Measurements from ENCODE around the gene GALT. TPM values are rescaled to one million over a fixed set of nuclear protein-coding genes. Genes with fewer than 3 reads are reported as not detected.
A peak's percentile ranks its signal among the peaks of the same experiment; 100 is the strongest.

Gene GALT
- total RNA-seq, 6 experiments from 2014 or later = 20.5 to 27.4 (median 22.0) TPM

DNA sequence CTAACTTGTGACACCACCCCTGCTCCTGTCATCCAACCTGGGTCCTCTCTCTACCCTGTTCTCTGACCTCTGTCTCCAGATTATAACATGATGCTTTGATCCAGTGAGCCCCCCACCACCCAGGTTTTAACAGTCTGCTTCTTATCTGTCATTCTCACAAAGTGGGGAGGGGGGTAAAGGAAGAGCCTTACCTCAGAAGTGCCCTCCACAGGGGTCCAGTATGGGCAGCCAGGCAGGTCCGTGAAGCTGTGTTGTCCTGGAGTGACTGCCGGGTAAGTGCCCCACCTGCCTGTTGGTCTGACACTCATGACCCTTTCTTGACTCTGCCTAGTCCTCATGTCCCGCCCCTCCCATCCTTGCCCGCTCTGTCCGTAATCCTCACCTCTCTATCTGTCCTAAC, 8.9 kb downstream of the GALT start:
- no peaks in the 10 kb centered on the region for H3K9me3 Mint-ChIP-seq
- H3K36me3 Mint-ChIP-seq (ENCODE audit: low read depth) = peaks cover 5% of the 10 kb centered on the region; the same call in 1 of the 2 replicates
- TF ChIP-seq, protein P1, sequence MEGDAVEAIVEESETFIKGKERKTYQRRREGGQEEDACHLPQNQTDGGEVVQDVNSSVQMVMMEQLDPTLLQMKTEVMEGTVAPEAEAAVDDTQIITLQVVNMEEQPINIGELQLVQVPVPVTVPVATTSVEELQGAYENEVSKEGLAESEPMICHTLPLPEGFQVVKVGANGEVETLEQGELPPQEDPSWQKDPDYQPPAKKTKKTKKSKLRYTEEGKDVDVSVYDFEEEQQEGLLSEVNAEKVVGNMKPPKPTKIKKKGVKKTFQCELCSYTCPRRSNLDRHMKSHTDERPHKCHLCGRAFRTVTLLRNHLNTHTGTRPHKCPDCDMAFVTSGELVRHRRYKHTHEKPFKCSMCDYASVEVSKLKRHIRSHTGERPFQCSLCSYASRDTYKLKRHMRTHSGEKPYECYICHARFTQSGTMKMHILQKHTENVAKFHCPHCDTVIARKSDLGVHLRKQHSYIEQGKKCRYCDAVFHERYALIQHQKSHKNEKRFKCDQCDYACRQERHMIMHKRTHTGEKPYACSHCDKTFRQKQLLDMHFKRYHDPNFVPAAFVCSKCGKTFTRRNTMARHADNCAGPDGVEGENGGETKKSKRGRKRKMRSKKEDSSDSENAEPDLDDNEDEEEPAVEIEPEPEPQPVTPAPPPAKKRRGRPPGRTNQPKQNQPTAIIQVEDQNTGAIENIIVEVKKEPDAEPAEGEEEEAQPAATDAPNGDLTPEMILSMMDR (IDR thresholded peaks at IDR 0.05) = no peak
- no peaks in the 10 kb centered on the region for H3K27me3 Mint-ChIP-seq (ENCODE audit: insufficient read depth)
- DNase-seq = no peak
- H3K27ac Mint-ChIP-seq = peak overlapping the region; percentile 10; the same call in 1 of the 2 replicates
- no peak overlapping the region for H3K4me3 Mint-ChIP-seq
- peaks cover 41% of the 10 kb centered on the region for H3K4me1 Mint-ChIP-seq (ENCODE audit: low read depth)

DNA sequence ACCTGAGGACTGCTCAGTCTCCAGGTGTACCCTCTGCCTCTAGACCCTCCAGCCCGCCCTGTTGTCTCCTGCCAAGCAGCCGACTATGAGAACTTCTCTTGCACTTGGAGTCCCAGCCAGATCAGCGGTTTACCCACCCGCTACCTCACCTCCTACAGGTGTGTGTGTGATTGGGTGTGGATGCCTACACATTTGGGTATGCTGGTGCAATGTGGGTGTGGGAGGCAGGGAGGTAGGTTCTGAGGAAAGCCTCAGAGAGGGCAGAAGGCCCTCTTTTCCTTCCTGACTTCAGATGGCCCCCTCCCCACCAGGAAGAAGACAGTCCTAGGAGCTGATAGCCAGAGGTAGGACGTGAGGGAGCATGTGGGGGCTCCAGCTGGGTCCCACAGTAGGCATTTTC, 10.5 kb downstream of the GALT start:
- DNase-seq = no peak
- Mint-ChIP-seq H3K27me3 (ENCODE audit: insufficient read depth) (peaks cover 1% of the 10 kb centered on the region; the same call in 1 of the 2 replicates), H3K36me3 (ENCODE audit: low read depth) (peaks cover 5% of the 10 kb centered on the region; the same call in 1 of the 2 replicates), H3K9me3 (no peaks in the 10 kb centered on the region), H3K4me1 (ENCODE audit: low read depth) (peaks cover 26% of the 10 kb centered on the region), H3K4me3 (no peak overlapping the region), H3K27ac (no peak overlapping the region)
- TF ChIP-seq, protein P1 (IDR thresholded peaks at IDR 0.05) = no peak

DNA sequence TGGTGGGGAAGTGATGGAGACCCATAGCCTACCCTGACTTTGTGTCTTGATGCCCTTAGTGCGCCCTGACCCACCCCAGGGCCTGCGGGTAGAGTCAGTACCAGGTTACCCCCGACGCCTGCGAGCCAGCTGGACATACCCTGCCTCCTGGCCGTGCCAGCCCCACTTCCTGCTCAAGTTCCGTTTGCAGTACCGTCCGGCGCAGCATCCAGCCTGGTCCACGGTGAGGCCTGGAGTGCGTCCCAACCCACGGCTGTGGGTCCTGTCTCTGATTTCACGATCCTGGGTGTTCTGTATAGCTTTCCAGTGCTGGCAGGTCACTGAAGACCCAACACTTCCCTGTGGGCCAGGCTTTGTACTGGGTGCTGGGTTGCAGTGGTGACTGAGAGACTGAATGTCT, 12.0 kb downstream of the GALT start:
- DNase-seq = no peak
- H3K9me3 Mint-ChIP-seq = no peaks in the 10 kb centered on the region
- no peak overlapping the region for H3K4me3 Mint-ChIP-seq
- H3K27me3 Mint-ChIP-seq (ENCODE audit: insufficient read depth) = peaks cover 1% of the 10 kb centered on the region
- peaks cover 5% of the 10 kb centered on the region; the same call in 1 of the 2 replicates for H3K36me3 Mint-ChIP-seq (ENCODE audit: low read depth)
- TF ChIP-seq, protein P1 (IDR thresholded peaks at IDR 0.05) = no peak
- H3K4me1 Mint-ChIP-seq (ENCODE audit: low read depth) = peaks cover 12% of the 10 kb centered on the region
- no peak overlapping the region for H3K27ac Mint-ChIP-seq

DNA sequence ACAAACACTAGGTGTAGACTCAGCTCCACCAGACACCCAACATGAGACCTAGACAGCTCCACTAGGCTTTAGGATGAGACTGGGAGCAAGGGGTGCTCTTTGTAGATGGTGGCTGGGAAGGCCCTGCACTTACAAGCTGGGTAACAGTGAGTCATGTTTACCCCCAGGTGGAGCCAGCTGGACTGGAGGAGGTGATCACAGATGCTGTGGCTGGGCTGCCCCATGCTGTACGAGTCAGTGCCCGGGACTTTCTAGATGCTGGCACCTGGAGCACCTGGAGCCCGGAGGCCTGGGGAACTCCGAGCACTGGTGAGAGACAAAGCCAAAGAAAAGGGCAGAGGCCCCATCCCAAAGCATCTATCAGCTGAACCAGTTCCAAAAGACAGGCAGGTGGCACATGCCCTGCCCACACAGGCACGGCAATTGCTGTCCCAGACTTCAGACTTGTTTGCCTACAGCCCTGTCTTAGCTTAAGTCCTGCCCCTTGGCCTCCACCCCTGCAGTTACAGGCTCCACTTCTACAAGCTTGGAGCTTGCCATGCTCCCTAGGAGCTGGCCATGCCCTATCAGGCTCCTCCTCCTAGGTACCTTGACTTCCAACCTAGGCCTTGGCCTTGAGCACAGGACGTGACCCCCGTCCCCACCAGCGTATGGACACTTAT, 13.2 kb downstream of the GALT start:
- Mint-ChIP-seq H3K27me3 (ENCODE audit: insufficient read depth) (peaks cover 1% of the 10 kb centered on the region), H3K27ac (no peak overlapping the region), H3K36me3 (ENCODE audit: low read depth) (peaks cover 5% of the 10 kb centered on the region; the same call in 1 of the 2 replicates), H3K9me3 (no peaks in the 10 kb centered on the region), H3K4me1 (ENCODE audit: low read depth) (peaks cover 9% of the 10 kb centered on the region), H3K4me3 (no peak overlapping the region)
- DNase-seq = no peak
- TF ChIP-seq, protein P1 (IDR thresholded peaks at IDR 0.05) = no peak

DNA sequence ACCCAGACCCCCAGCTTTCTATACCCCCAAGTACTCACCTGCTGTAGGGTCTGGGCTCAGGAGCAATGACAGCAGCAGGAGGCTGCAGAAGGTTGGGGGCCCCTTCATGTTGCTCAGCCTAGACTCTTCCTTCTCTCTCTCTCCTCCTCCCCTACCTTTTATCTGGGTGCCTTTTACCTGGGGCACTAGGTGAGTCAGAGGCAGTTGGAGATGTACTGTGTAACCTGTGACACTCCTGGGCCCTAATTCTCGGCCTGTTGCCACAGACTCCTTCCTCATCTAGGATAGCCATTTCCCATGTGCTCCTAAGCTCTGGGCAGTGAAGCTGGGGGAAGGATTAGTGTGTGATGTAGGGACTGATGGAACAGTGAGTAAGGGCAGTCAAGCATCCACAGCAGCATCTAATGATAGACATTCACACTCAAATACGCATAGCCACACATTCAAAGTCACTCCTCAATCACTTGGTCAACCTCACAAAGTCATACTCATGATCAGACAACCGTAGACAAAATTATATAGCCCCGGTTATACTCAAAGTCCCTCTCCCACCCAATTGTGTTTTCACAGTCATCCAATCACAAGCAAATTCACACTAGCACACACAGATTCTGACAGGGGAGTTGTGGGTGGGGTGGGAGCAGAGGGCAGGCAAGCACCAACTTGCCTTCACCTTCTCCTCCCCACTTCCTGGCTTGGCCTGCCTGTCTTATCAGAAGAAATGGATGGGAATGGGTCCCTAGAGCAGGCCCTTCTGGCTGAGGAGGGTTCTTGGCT, 16.2 kb downstream of the GALT start, which contains the start of gene CCL27:
CCL27 (minus strand) TSS at position 132 of the 777 bp plus-strand sequence; CDS start at position 108, 24 bp downstream.
- Mint-ChIP-seq H3K36me3 (ENCODE audit: low read depth) (peaks cover 3% of the 10 kb centered on the region; the same call in 1 of the 2 replicates), H3K4me1 (ENCODE audit: low read depth) (peaks cover 29% of the 10 kb centered on the region), H3K27me3 (ENCODE audit: insufficient read depth) (peaks cover 3% of the 10 kb centered on the region), H3K27ac (no peak within 1 kb of the TSS), H3K9me3 (no peaks in the 10 kb centered on the region), H3K4me3 (no peak within 1 kb of the TSS)
- TF ChIP-seq, protein P1 (IDR thresholded peaks at IDR 0.05) = no peak
- no peak for DNase-seq

Data from HFFc6 (cell line).